Hematopoietic multipotent progenitor cell treated with erythropoietin and hydrocortisone succinate and interleukin-3 and kit ligand, for 4 days (in vitro differentiated cells): ENCODE measurements around the gene ATF7.
"Not testable (repeated sequence)": the region's sequence is repeated elsewhere in the genome, so short reads cannot be mapped to it uniquely, and the experiment has no call there.

Experiments used
- DNase-seq: peaks from one replicate; pipeline ENCODE4 v3.0.0-alpha.2; 2015

Gene ATF7

GRCh38 chr12:53625946-53626701 is at the start of gene ATF7:
TSS of gene ATF7 (minus strand) at chr12:53626382. CDS start at chr12:53601000, 25,382 bp downstream.
- peak; percentile 99 for DNase-seq

GRCh38 chr12:53674977-53675700 is 49.0 kb upstream of the ATF7 start:
- DNase-seq = peak; percentile 25

GRCh38 chr12:53670971-53671370 is 44.8 kb upstream of the ATF7 start:
- no peak for DNase-seq

GRCh38 chr12:53670308-53670707 is 44.1 kb upstream of the ATF7 start:
- no peak for DNase-seq

GRCh38 chr12:53667080-53667479 is 40.9 kb upstream of the ATF7 start:
- DNase-seq = no peak

GRCh38 chr12:53664936-53665335 is 38.8 kb upstream of the ATF7 start:
- DNase-seq = no peak

GRCh38 chr12:53664191-53664590 is 38.0 kb upstream of the ATF7 start:
- no peak for DNase-seq

- no peak for DNase-seq
Observed at GRCh38 chr12:53660041-53660440, 33.9 kb upstream of the ATF7 start.

- no peak for DNase-seq
Observed at GRCh38 chr12:53659571-53659981, 33.4 kb upstream of the ATF7 start.

- DNase-seq = no peak
Observed at GRCh38 chr12:53659011-53659551, 32.9 kb upstream of the ATF7 start.

- no peak for DNase-seq
Observed at GRCh38 chr12:53657041-53657440, 30.9 kb upstream of the ATF7 start.

- no peak for DNase-seq
Observed at GRCh38 chr12:53653595-53653994, 27.4 kb upstream of the ATF7 start.

- DNase-seq = no peak
Observed at GRCh38 chr12:53652366-53652765, 26.2 kb upstream of the ATF7 start.

GRCh38 chr12:53651737-53652136 is 25.6 kb upstream of the ATF7 start:
- no peak for DNase-seq

- not testable (repeated sequence) for DNase-seq
Observed at GRCh38 chr12:53646300-53646699, 20.1 kb upstream of the ATF7 start.

GRCh38 chr12:53645165-53645564 is 19.0 kb upstream of the ATF7 start:
- no peak for DNase-seq

- DNase-seq = no peak
Observed at GRCh38 chr12:53644133-53644532, 18.0 kb upstream of the ATF7 start.

GRCh38 chr12:53643232-53643979 is 17.2 kb upstream of the ATF7 start:
- no peak for DNase-seq

GRCh38 chr12:53638057-53638456 is 11.9 kb upstream of the ATF7 start:
- no peak for DNase-seq

- no peak for DNase-seq
Observed at GRCh38 chr12:53636641-53637040, 10.5 kb upstream of the ATF7 start.

- DNase-seq = not testable (repeated sequence)
Observed at GRCh38 chr12:53635708-53636107, 9.5 kb upstream of the ATF7 start.

GRCh38 chr12:53631721-53632120 is 5.5 kb upstream of the ATF7 start:
- no peak for DNase-seq

GRCh38 chr12:53627919-53628318 is 1.7 kb upstream of the ATF7 start:
- DNase-seq = no peak
